CD4-positive, alpha-beta T cell (primary cell): ENCODE measurements around the gene RNF150. TPM values are rescaled to one million over a fixed set of nuclear protein-coding genes. Genes with fewer than 3 reads are reported as not detected.

Source experiments
- ATAC-seq: fragments of 200-7000 bp; cut with Tn5 transposase; one replicate; pipeline ENCODE4 v1.10.0; 2022; ENCODE audit warnings: mild to moderate bottlenecking; ENCODE audit not compliant: poor library complexity
- CTCF ChIA-PET: fragments of 350-600 bp; sonication (Branson Sonifier 250); formaldehyde crosslinking; loops from one replicate; lab custom pipeline; 2021; ENCODE audit warnings: antibody characterized with exemption, inconsistent platforms; lab: Charles Lee
- POLR2A ChIA-PET: fragments of 350-600 bp; sonication (Branson Sonifier 250); formaldehyde crosslinking; loops from one replicate; lab custom pipeline; 2021; ENCODE audit warnings: antibody characterized with exemption, inconsistent platforms; lab: Charles Lee
- DNase-seq, 14 experiments: peaks; one replicate each; pipeline ENCODE4 v3.0.0-alpha.2; 2013 to 2020; ENCODE audit warnings: mixed read lengths in 2 of 14
- H3K27ac ChIP-seq, 2 donors: one replicate each; pipeline versions ENCODE4 v1.5.1 to v1.7.0; 2013; ENCODE audit warnings: low read length in 2 of 2, low read depth in 1 of 2, mild to moderate bottlenecking in 1 of 2
- H3K27me3 ChIP-seq, 2 experiments: 1 replicate in 1 of 2; 2 replicates in 1 of 2; pipeline versions ENCODE4 v1.6.1 to v1.7.0; 2013; ENCODE audit warnings: low read length in 2 of 2, control low read depth in 1 of 2, mild to moderate bottlenecking in 1 of 2, moderate library complexity in 1 of 2; ENCODE audit not compliant: insufficient read depth in 2 of 2, control insufficient read depth in 1 of 2
- H3K36me3 ChIP-seq: one replicate; pipeline ENCODE4 v1.6.1; 2013; ENCODE audit warnings: low read length, control low read depth; ENCODE audit not compliant: insufficient read depth
- H3K4me1 ChIP-seq: one replicate; pipeline ENCODE4 v1.6.1; 2013; ENCODE audit warnings: low read length, control low read depth; ENCODE audit not compliant: insufficient read depth
- H3K4me3 ChIP-seq: one replicate; pipeline ENCODE4 v1.5.1; 2013; ENCODE audit warnings: mild to moderate bottlenecking, low read length, moderate library complexity
- H3K9me3 ChIP-seq, 2 experiments: 1 replicate in 1 of 2; 2 replicates in 1 of 2; pipeline versions ENCODE4 v1.6.1 to v1.7.0; 2013; ENCODE audit warnings: low read length in 2 of 2, mild to moderate bottlenecking in 2 of 2, control low read depth in 1 of 2, moderate library complexity in 1 of 2; ENCODE audit not compliant: control insufficient read depth in 1 of 2, insufficient read depth in 1 of 2
- H3K27ac Mint-ChIP-seq: one replicate; pipeline ENCODE4 v1.8.0; 2020; ENCODE audit warnings: mixed read lengths
- H3K27me3 Mint-ChIP-seq: one replicate; pipeline ENCODE4 v1.8.0; 2021; ENCODE audit warnings: mixed read lengths
- H3K36me3 Mint-ChIP-seq: one replicate; pipeline ENCODE4 v1.8.0; 2021; ENCODE audit warnings: low read depth, mixed read lengths
- H3K4me1 Mint-ChIP-seq: one replicate; pipeline ENCODE4 v1.8.0; 2021; ENCODE audit warnings: low read depth, mixed read lengths
- H3K4me3 Mint-ChIP-seq: one replicate; pipeline ENCODE4 v1.8.0; 2020; ENCODE audit warnings: mild to moderate bottlenecking, mixed read lengths
- H3K9me3 Mint-ChIP-seq: one replicate; pipeline ENCODE4 v1.8.0; 2020; ENCODE audit warnings: mixed read lengths
- CTCF ChIP-seq: fragments of 200-600 bp; IDR thresholded peaks from one replicate; pipeline ENCODE4 v1.8.0; 2022; ENCODE audit warnings: antibody characterized with exemption, mild to moderate bottlenecking
- intact Hi-C, 2 experiments: fragments of 100-400 bp; cut with DNase I in 1 of 2; cut with micrococcal nuclease in 1 of 2; formaldehyde crosslinking; loops; one replicate each; pipeline versions ENCODE4 v1.15.1 to v1.9.0; 2023 to 2025; cut with DNase I, micrococcal nuclease
- total RNA-seq, 174 experiments: library from RNA in 2 of 174; stranded (reverse) in 2 of 174; gene quantifications; one replicate each; pipeline ENCODE4 v1.2.3 and lab custom pipeline; 2021 to 2026

Gene RNF150
- total RNA-seq, 2 experiments from 2014 or later: not detected

GRCh38 chr4:141075553-141075952 is 57.7 kb downstream of the RNF150 start:
- H3K4me3 ChIP-seq: no peak overlapping the region
- Mint-ChIP-seq H3K27ac (no peak overlapping the region), H3K4me3 (no peak overlapping the region), H3K9me3 (no peaks in the 10 kb centered on the region), H3K4me1 (no peaks in the 10 kb centered on the region), H3K27me3 (no peaks in the 10 kb centered on the region), H3K36me3 (no peaks in the 10 kb centered on the region)
- no peaks in the 10 kb centered on the region for H3K4me1 ChIP-seq
- no peak overlapping the region for H3K27ac ChIP-seq
- TF ChIP-seq CTCF: no peak
- no peak for ATAC-seq
- H3K27me3 ChIP-seq: no peaks in the 10 kb centered on the region
- CTCF ChIA-PET: no interaction called here
- DNase-seq: no peak
- POLR2A ChIA-PET: no interaction called here
- H3K36me3 ChIP-seq: no peaks in the 10 kb centered on the region
- no peaks in the 10 kb centered on the region for H3K9me3 ChIP-seq
- intact Hi-C loops: no loop called here

GRCh38 chr4:141074098-141074878 is 59.0 kb downstream of the RNF150 start:
- H3K9me3 Mint-ChIP-seq: no peaks in the 10 kb centered on the region
- H3K36me3 Mint-ChIP-seq: no peaks in the 10 kb centered on the region
- Histone ChIP-seq H3K36me3 (no peaks in the 10 kb centered on the region), H3K4me3 (no peak overlapping the region), H3K27ac (no peak overlapping the region), H3K4me1 (no peaks in the 10 kb centered on the region), H3K27me3 (no peaks in the 10 kb centered on the region), H3K9me3 (no peaks in the 10 kb centered on the region)
- intact Hi-C loops: no loop called here
- no peak for TF ChIP-seq CTCF
- no peak overlapping the region for H3K4me3 Mint-ChIP-seq
- ChIA-PET CTCF (no interaction called here), POLR2A (no interaction called here)
- ATAC-seq: no peak
- no peaks in the 10 kb centered on the region for H3K4me1 Mint-ChIP-seq
- H3K27me3 Mint-ChIP-seq: no peaks in the 10 kb centered on the region
- H3K27ac Mint-ChIP-seq: no peak overlapping the region
- no peak for DNase-seq

- Histone ChIP-seq H3K4me3 (no peak overlapping the region), H3K36me3 (no peaks in the 10 kb centered on the region), H3K27ac (no peak overlapping the region), H3K4me1 (no peaks in the 10 kb centered on the region), H3K9me3 (no peaks in the 10 kb centered on the region), H3K27me3 (no peaks in the 10 kb centered on the region)
- ChIA-PET POLR2A (no interaction called here), CTCF (interaction anchor here (1.0 kb wide), 1 partner anchor 14 kb away, joined by 3 read pairs; no protein-coding TSS in a partner anchor)
- no peak for TF ChIP-seq CTCF
- Mint-ChIP-seq H3K4me3 (no peak overlapping the region), H3K27me3 (no peaks in the 10 kb centered on the region), H3K36me3 (no peaks in the 10 kb centered on the region), H3K9me3 (no peaks in the 10 kb centered on the region), H3K4me1 (no peaks in the 10 kb centered on the region), H3K27ac (no peak overlapping the region)
- ATAC-seq (no peak), DNase-seq (no peak)
- intact Hi-C loops: no loop called here
Observed at GRCh38 chr4:141066690-141067089, 66.6 kb downstream of the RNF150 start.
